ENCODE measurements around the gene ZNF668.
"Not testable (repeated sequence)": the region's sequence is repeated elsewhere in the genome, so short reads cannot be mapped to it uniquely, and the experiment has no call there.

ZNF668 gene

GRCh38 chr16:31050280-31051030 lies 23.6 kb downstream of the ZNF668 start:
- no peak for DNase-seq

- no peak for DNase-seq
These were observed 30.1 kb downstream of the ZNF668 start for GRCh38 chr16:31043898-31044481.

GRCh38 chr16:31043352-31043751 lies 30.7 kb downstream of the ZNF668 start:
- DNase-seq = no peak

GRCh38 chr16:31042866-31043265 lies 31.2 kb downstream of the ZNF668 start:
- DNase-seq = no peak

GRCh38 chr16:31038993-31039392 lies 35.0 kb downstream of the ZNF668 start:
- DNase-seq = no peak

- no peak for DNase-seq
These were observed 37.3 kb downstream of the ZNF668 start for GRCh38 chr16:31036691-31037090.

- DNase-seq = peak; percentile 91
These were observed 40.1 kb downstream of the ZNF668 start for GRCh38 chr16:31033709-31034492.

GRCh38 chr16:31032736-31033708 lies 41.0 kb downstream of the ZNF668 start, which contains the start of gene STX4:
STX4 (plus strand) TSS chr16:31033558; CDS start chr16:31033806, 248 bp downstream.
- peak; percentile 99 for DNase-seq

GRCh38 chr16:31031276-31031675 lies 42.8 kb downstream of the ZNF668 start:
- no peak for DNase-seq

GRCh38 chr16:31029272-31029671 lies 44.8 kb downstream of the ZNF668 start:
- no peak for DNase-seq

GRCh38 chr16:31025339-31025738 lies 48.7 kb downstream of the ZNF668 start:
- DNase-seq = no peak

GRCh38 chr16:31023627-31024226 lies 50.3 kb downstream of the ZNF668 start:
- no peak for DNase-seq

GRCh38 chr16:31023252-31023602 lies 50.8 kb downstream of the ZNF668 start:
- no peak for DNase-seq

- DNase-seq = no peak
These were observed 51.3 kb downstream of the ZNF668 start for GRCh38 chr16:31022544-31023251.

- DNase-seq = no peak
These were observed 53.5 kb downstream of the ZNF668 start for GRCh38 chr16:31020536-31020935.

GRCh38 chr16:31017756-31018155 lies 56.3 kb downstream of the ZNF668 start:
- DNase-seq = not testable (repeated sequence)

GRCh38 chr16:31016018-31016417 lies 58.0 kb downstream of the ZNF668 start:
- no peak for DNase-seq

GRCh38 chr16:31013292-31013691 lies 60.7 kb downstream of the ZNF668 start:
- DNase-seq = not testable (repeated sequence)

GRCh38 chr16:31011815-31012214 lies 62.2 kb downstream of the ZNF668 start:
- not testable (repeated sequence) for DNase-seq
